Right atrium auricular region (tissue), 2 donors: Measurements from ENCODE around the gene MOV10. TPM values are rescaled to one million over a fixed set of nuclear protein-coding genes. Genes with fewer than 3 reads are reported as not detected.

Experiments
- DNase-seq: peaks from one replicate; pipeline ENCODE4 v3.0.0-alpha.2; 2019; ENCODE audit warnings: low spot score
- H3K27ac ChIP-seq, 2 donors: fragments of 200-600 bp; sonication (generic); 1 replicate in 1 of 2; 2 replicates in 1 of 2; pipeline ENCODE4 v1.5.1; 2016 to 2019
- H3K27me3 ChIP-seq, 2 donors: fragments of 200-600 bp; sonication (generic); one replicate each; pipeline versions ENCODE4 v1.5.1 to v1.6.0; 2017 to 2019
- H3K36me3 ChIP-seq: fragments of 200-600 bp; sonication (generic); one replicate; pipeline ENCODE4 v1.5.1; 2016
- H3K4me1 ChIP-seq, 2 donors: fragments of 200-600 bp; sonication (generic); one replicate each; pipeline versions ENCODE4 v1.5.1 to v1.6.0; 2017 to 2019
- H3K4me3 ChIP-seq, 2 donors: fragments of 200-600 bp; sonication (generic); 1 replicate in 1 of 2; 2 replicates in 1 of 2; pipeline ENCODE4 v1.5.1; 2017 to 2019; ENCODE audit warnings: mild to moderate bottlenecking in 1 of 2, moderate library complexity in 1 of 2
- H3K9me3 ChIP-seq, 2 donors: fragments of 200-600 bp; sonication (generic); one replicate each; pipeline ENCODE4 v1.5.1; 2019
- total RNA-seq, 2 donors: library from RNA; depleted of rRNA; stranded (reverse); fragments of >200 nt; gene quantifications; one replicate each; pipeline ENCODE4 v1.1.0, GENCODE V29; 2016
- TF ChIP-seq, protein P1 (sequence below), 2 donors: fragments of 200-600 bp; sonication (generic); IDR thresholded peaks; one replicate each; pipeline ENCODE4 v1.5.1; 2019; ENCODE audit warnings: antibody characterized with exemption in 2 of 2

The MOV10 gene
- total RNA-seq, 2 donors from 2014 or later = 10.5 to 11.4 TPM

DNA sequence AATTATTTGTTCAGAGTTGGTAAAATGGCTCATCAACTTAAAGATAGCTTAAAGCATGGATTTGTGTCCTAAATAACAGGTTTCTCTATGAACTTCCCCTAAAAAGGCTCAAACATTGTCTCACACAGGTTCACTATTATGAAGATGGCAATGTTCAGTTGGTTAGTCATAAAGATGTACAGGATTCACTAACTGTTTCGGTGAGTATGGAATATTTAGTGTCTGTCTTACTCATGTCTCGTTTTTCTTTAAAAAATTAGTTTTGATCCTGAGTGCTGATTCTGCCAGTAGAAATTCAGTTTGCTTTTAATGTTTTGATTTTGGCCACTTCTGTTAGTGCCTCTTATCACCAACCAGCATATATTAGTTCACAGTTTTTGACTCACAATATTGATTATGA, 7.5 kb upstream of the MOV10 start:
- H3K27me3 ChIP-seq = no peaks in the 10 kb centered on the region
- no peak overlapping the region for H3K27ac ChIP-seq
- peaks cover 67% of the 10 kb centered on the region for H3K36me3 ChIP-seq
- TF ChIP-seq, protein P1, sequence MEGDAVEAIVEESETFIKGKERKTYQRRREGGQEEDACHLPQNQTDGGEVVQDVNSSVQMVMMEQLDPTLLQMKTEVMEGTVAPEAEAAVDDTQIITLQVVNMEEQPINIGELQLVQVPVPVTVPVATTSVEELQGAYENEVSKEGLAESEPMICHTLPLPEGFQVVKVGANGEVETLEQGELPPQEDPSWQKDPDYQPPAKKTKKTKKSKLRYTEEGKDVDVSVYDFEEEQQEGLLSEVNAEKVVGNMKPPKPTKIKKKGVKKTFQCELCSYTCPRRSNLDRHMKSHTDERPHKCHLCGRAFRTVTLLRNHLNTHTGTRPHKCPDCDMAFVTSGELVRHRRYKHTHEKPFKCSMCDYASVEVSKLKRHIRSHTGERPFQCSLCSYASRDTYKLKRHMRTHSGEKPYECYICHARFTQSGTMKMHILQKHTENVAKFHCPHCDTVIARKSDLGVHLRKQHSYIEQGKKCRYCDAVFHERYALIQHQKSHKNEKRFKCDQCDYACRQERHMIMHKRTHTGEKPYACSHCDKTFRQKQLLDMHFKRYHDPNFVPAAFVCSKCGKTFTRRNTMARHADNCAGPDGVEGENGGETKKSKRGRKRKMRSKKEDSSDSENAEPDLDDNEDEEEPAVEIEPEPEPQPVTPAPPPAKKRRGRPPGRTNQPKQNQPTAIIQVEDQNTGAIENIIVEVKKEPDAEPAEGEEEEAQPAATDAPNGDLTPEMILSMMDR (IDR thresholded peaks at IDR 0.05) = no peak
- no peaks in the 10 kb centered on the region for H3K4me1 ChIP-seq
- no peak overlapping the region for H3K4me3 ChIP-seq
- no peaks in the 10 kb centered on the region for H3K9me3 ChIP-seq
- DNase-seq = no peak

DNA sequence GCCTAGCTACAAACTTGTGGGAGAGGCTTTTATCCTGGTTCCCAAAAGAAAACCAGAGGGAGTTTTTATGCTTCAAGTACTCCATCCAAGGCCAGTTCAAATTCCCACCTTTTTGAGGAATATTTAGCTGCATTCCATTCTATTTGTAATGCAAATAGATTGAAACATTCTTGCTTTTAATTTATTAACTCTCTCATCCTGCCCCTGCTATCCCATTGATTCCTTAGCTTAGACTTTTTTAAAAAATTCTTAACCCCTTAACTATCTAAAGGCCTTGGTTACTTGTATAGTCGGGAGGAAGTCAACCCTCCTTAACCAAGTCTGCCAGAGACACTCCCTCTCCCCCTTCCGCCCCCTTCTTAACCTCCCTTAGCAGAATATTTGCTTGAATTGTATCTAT, 2.5 kb upstream of the MOV10 start:
- TF ChIP-seq, protein P1 (IDR thresholded peaks at IDR 0.05) = no peak
- Histone ChIP-seq H3K9me3 (no peaks in the 10 kb centered on the region), H3K4me3 (no peak overlapping the region), H3K27me3 (no peaks in the 10 kb centered on the region), H3K36me3 (peaks cover 30% of the 10 kb centered on the region), H3K27ac (no peak overlapping the region), H3K4me1 (peaks cover 0 to 22% of the 10 kb centered on the region in 2 donors)
- no peak for DNase-seq

DNA sequence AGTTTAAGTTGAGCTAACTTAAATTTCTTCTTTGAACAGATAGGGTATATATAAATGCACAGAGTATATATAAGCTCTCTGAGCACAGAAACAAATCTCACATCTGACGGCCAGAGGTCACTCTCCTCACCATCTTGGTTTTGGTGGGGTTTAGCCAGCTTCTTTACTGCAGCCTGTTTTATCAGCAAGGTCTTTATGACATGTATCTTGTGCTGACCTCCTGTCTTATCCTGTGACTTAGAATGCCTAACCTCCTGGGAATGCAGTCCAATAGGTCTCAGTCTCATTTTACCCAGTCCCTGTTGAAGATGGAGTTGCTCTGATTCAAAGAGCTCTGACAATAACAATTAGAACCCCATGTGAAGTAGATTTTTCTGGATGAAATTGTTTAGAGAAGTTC, 1.6 kb upstream of the MOV10 start:
- Histone ChIP-seq H3K9me3 (no peaks in the 10 kb centered on the region), H3K4me1 (peaks cover 0 to 22% of the 10 kb centered on the region in 2 donors), H3K27ac (peak overlapping the region in 1 of 2 donors; percentile 79), H3K27me3 (no peaks in the 10 kb centered on the region), H3K4me3 (no peak overlapping the region), H3K36me3 (peaks cover 22% of the 10 kb centered on the region)
- no peak for DNase-seq
- TF ChIP-seq, protein P1 (IDR thresholded peaks at IDR 0.05) = no peak

DNA sequence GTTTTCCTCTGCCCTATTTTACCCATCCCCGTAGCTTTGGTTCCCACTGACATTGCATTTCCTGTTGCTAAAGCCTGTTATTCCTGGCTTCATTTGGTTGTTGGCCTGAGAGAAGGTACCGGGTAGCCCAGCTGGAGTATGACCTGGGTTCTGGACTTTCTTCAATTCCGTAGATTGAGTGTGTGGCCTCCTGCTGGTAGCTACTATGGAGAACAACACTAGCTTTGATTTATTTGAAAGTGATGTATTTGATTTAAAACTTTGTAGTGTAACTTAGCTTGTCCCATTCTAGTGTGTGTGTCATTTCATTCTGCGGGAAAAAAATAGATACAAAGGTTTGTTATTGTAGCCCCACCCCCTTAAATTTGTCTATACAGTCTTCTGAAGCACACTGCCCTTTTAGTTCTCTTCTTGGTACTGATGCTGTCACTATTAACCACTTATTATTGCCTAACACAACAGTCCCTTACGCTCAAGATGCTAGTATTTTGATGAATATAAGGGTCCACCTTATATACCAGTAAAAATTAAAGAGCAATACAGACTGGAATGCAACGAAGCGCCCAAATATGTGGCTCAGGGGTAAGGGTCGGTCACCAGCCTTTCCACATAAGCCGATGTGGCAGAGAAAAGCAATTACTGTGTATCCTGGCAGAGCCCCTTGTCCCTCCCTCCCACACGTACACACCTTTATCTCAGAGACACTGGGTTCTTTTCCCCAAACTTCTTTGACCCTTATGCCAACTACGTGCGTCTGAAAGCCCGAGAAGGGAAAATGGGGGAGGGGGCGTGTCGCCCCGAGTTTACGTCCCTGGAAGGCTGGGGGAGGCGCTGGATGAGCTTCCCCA, 643 bp upstream of the MOV10 start:
- peaks cover 0 to 22% of the 10 kb centered on the region in 2 donors for H3K4me1 ChIP-seq
- peaks cover 12% of the 10 kb centered on the region for H3K36me3 ChIP-seq
- peak overlapping the region; percentile 79 to 87 for H3K27ac ChIP-seq
- no peak for DNase-seq
- TF ChIP-seq, protein P1 (IDR thresholded peaks at IDR 0.05) = peak; percentile 24 to 56
- H3K4me3 ChIP-seq = peak overlapping the region; percentile 61 to 81
- no peaks in the 10 kb centered on the region for H3K9me3 ChIP-seq
- no peaks in the 10 kb centered on the region for H3K27me3 ChIP-seq

- Histone ChIP-seq H3K27me3 (no peaks in the 10 kb centered on the region), H3K4me3 (peak overlapping the region; percentile 61 to 81), H3K27ac (peak overlapping the region; percentile 79 to 87), H3K4me1 (peaks cover 0 to 22% of the 10 kb centered on the region in 2 donors), H3K9me3 (no peaks in the 10 kb centered on the region), H3K36me3 (no peaks in the 10 kb centered on the region)
- DNase-seq = no peak
- TF ChIP-seq, protein P1 (IDR thresholded peaks at IDR 0.05) = peak in 1 of 2 donors; percentile 54
Observed at GRCh38 chr1:112674986-112675727, 698 bp downstream of the MOV10 start.
